Trophoblast cell (in vitro differentiated cells and primary cell): ENCODE measurements around the gene STRIP1.

ENCODE experiments used
- DNase-seq, 2 donors: peaks; one replicate each; pipeline ENCODE4 v3.0.0-alpha.2; 2016
- H2AFZ ChIP-seq: 2 replicates; pipeline ENCODE4 v1.6.1; 2013; ENCODE audit warnings: low read length, moderate library complexity, mild to moderate bottlenecking; ENCODE audit not compliant: insufficient read depth, poor library complexity
- H2AK5ac ChIP-seq: 2 replicates; pipeline ENCODE4 v1.6.1; 2013; ENCODE audit warnings: mild to moderate bottlenecking, low read length
- H2BK120ac ChIP-seq: 2 replicates; pipeline ENCODE4 v1.6.1; 2013; ENCODE audit warnings: low read length, mild to moderate bottlenecking, moderate library complexity; ENCODE audit not compliant: insufficient read depth, poor library complexity
- H2BK12ac ChIP-seq: 2 replicates; pipeline ENCODE4 v1.6.1; 2013; ENCODE audit warnings: mild to moderate bottlenecking, low read length, moderate library complexity
- H2BK5ac ChIP-seq: 2 replicates; pipeline ENCODE4 v1.6.1; 2013; ENCODE audit warnings: low read length, low read depth, moderate library complexity, mild to moderate bottlenecking; ENCODE audit not compliant: poor library complexity
- H3K14ac ChIP-seq: 2 replicates; pipeline ENCODE4 v1.6.1; 2013; ENCODE audit warnings: mild to moderate bottlenecking, low read length
- H3K18ac ChIP-seq: 2 replicates; pipeline ENCODE4 v1.6.1; 2013; ENCODE audit warnings: mild to moderate bottlenecking, low read length
- H3K23ac ChIP-seq: 2 replicates; pipeline ENCODE4 v1.6.1; 2013; ENCODE audit warnings: low read length
- H3K27ac ChIP-seq: 2 replicates; pipeline ENCODE4 v1.5.1; 2013; ENCODE audit warnings: low read depth, mild to moderate bottlenecking, inconsistent platforms, low read length, moderate library complexity
- H3K27me3 ChIP-seq: 2 replicates; pipeline ENCODE4 v1.6.1; 2013; ENCODE audit warnings: inconsistent platforms, mild to moderate bottlenecking, low read length, moderate library complexity; ENCODE audit not compliant: insufficient read depth
- H3K36me3 ChIP-seq, 2 experiments: 1 replicate in 1 of 2; 2 replicates in 1 of 2; pipeline ENCODE4 v1.6.1; 2013; ENCODE audit warnings: low read length in 2 of 2, mild to moderate bottlenecking in 2 of 2, moderate library complexity in 1 of 2; ENCODE audit not compliant: insufficient read depth in 2 of 2, control insufficient read depth in 1 of 2
- H3K4ac ChIP-seq: 2 replicates; pipeline ENCODE4 v1.6.1; 2013; ENCODE audit warnings: low read depth, mild to moderate bottlenecking, low read length, moderate library complexity
- H3K4me1 ChIP-seq, 2 experiments: 1 replicate in 1 of 2; 2 replicates in 1 of 2; pipeline ENCODE4 v1.6.1; 2013; ENCODE audit warnings: low read length in 2 of 2, mild to moderate bottlenecking in 2 of 2, moderate library complexity in 1 of 2; ENCODE audit not compliant: insufficient read depth in 2 of 2, control insufficient read depth in 1 of 2
- H3K4me2 ChIP-seq: 2 replicates; pipeline ENCODE4 v1.6.1; 2013; ENCODE audit warnings: inconsistent platforms, mild to moderate bottlenecking, low read length, moderate library complexity
- H3K4me3 ChIP-seq: 2 replicates; pipeline ENCODE4 v1.5.1; 2013; ENCODE audit warnings: mild to moderate bottlenecking, low read depth, low read length, inconsistent platforms
- H3K79me1 ChIP-seq: one replicate; pipeline ENCODE4 v1.6.1; 2013; ENCODE audit warnings: low read length
- H3K79me2 ChIP-seq: 2 replicates; pipeline ENCODE4 v1.6.1; 2013; ENCODE audit warnings: low read length, mild to moderate bottlenecking; ENCODE audit not compliant: control insufficient read depth, insufficient read depth, poor library complexity
- H3K9ac ChIP-seq: 2 replicates; pipeline ENCODE4 v1.6.1; 2013; ENCODE audit warnings: mild to moderate bottlenecking, low read length
- H3K9me3 ChIP-seq: 2 replicates; pipeline ENCODE4 v1.6.1; 2013; ENCODE audit warnings: low read depth, mild to moderate bottlenecking, control low read depth, inconsistent platforms, low read length; ENCODE audit not compliant: insufficient read depth
- H4K12ac ChIP-seq: 2 replicates; pipeline ENCODE4 v1.6.1; 2013; ENCODE audit warnings: low read depth, mild to moderate bottlenecking, low read length, moderate library complexity
- H4K8ac ChIP-seq: 2 replicates; pipeline ENCODE4 v1.6.1; 2013; ENCODE audit warnings: low read depth, mild to moderate bottlenecking, low read length, moderate library complexity
- H4K91ac ChIP-seq: one replicate; pipeline ENCODE4 v1.6.1; 2013; ENCODE audit warnings: low read depth, mild to moderate bottlenecking, low read length, moderate library complexity
- WGBS: extraction: QIAGEN DNeasy Blood & Tissue Kit; methylation state at CpG from one replicate; pipeline ENCODE4 v1.1.7; 2013; ENCODE audit warnings: missing lambda C conversion rate; ENCODE audit not compliant: insufficient read length, insufficient coverage; ENCODE audit errors: extremely low coverage; 5-methylcytosine and 5-hydroxymethylcytosine counted together

STRIP1 gene

DNA sequence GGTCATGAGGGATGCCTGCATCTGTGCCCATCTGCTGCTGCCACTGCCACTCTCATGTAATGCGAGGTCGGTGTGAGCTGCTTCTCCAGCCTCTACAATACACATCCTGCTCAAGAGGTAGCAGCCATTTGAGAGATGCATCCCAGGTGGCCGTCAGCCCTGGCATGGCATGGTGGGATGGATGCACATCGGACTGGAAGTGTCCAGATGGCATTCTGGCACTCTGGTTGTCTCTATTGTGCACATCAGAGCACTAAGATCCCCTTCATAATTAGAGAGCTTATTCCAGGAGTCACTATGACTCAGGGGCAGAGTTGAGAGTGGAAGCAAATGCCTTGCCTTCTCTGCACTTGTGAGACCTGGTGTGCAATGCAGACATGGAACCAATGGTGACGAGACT, 3.8 kb downstream of the STRIP1 start:
- Histone ChIP-seq H4K12ac (no peak overlapping the region), H3K4ac (no peak overlapping the region), H3K79me2 (peaks cover 5% of the 10 kb centered on the region), H4K8ac (no peak overlapping the region), H3K4me2 (no peak overlapping the region), H3K27ac (no peak overlapping the region), H3K9me3 (no peaks in the 10 kb centered on the region), H3K14ac (no peak overlapping the region), H3K27me3 (no peaks in the 10 kb centered on the region), H3K4me1 (no peaks in the 10 kb centered on the region), H2AFZ (no peak overlapping the region), H3K9ac (no peak overlapping the region), H3K79me1 (peaks cover 9% of the 10 kb centered on the region), H2BK5ac (no peak overlapping the region), H2BK120ac (no peak overlapping the region), H2AK5ac (no peak overlapping the region), H2BK12ac (no peak overlapping the region), H3K18ac (no peak overlapping the region), H4K91ac (no peak overlapping the region), H3K4me3 (no peak overlapping the region), H3K36me3 (peaks cover 44 to 51% of the 10 kb centered on the region in 2 experiments), H3K23ac (no peak overlapping the region)
- no CpG with 5 or more reads among the region's 5 CpGs for WGBS
- no peak for DNase-seq

DNA sequence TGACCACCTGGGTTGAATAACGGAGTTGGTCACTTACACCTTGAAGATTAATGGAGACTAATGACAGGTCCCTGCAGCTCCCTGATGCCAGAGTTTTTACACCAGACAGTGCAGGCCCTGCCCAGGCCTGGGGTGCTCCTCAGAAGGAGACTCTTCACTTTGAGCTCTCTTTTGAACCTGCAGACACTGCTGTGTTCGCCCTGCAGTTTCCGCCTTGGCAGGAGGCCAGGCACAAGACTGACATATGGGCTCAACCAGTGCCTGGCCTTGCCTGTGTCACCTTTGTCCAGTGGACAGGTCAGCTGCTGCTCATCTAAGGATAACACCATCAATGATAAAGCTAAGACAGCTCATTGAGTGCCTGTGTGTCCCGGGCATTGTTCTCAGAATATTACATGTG, 5.2 kb downstream of the STRIP1 start:
- H2AFZ ChIP-seq, result no peak overlapping the region
- H4K8ac ChIP-seq, result no peak overlapping the region
- no peak overlapping the region for H2AK5ac ChIP-seq
- H3K4ac ChIP-seq, result no peak overlapping the region
- no peak overlapping the region for H3K4me2 ChIP-seq
- H3K79me1 ChIP-seq, result peaks cover 7% of the 10 kb centered on the region
- H3K4me1 ChIP-seq, result no peaks in the 10 kb centered on the region
- peaks cover 51 to 58% of the 10 kb centered on the region in 2 experiments for H3K36me3 ChIP-seq
- H4K91ac ChIP-seq, result no peak overlapping the region
- H3K79me2 ChIP-seq, result peaks cover 4% of the 10 kb centered on the region
- DNase-seq, result no peak
- no peaks in the 10 kb centered on the region for H3K9me3 ChIP-seq
- H2BK12ac ChIP-seq, result no peak overlapping the region
- H3K9ac ChIP-seq, result no peak overlapping the region
- H3K27ac ChIP-seq, result no peak overlapping the region
- WGBS, result no CpG with 5 or more reads among the region's 4 CpGs
- no peak overlapping the region for H2BK120ac ChIP-seq
- H3K27me3 ChIP-seq, result no peaks in the 10 kb centered on the region
- no peak overlapping the region for H2BK5ac ChIP-seq
- H3K4me3 ChIP-seq, result no peak overlapping the region
- H3K23ac ChIP-seq, result no peak overlapping the region
- H4K12ac ChIP-seq, result no peak overlapping the region
- no peak overlapping the region for H3K14ac ChIP-seq
- no peak overlapping the region for H3K18ac ChIP-seq

DNA sequence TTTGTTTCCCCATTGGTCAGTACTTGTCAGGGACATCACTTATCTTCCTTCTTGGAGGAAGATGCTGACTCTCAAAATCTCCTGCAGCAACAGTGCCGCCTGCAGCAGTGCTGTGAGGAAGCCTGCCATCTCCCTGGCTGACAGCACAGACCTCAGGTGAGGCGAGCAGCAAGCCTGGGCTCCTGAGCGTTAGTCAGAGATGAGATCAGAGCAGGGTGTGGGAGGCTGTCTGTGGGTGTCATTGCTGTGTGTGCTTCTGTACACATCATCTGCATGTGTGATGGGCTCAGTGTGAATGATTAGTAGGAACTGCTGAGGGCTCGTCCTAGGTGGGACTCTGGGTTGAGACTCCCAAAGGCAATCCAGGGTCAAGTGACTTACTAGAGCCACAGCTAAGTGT, 6.1 kb downstream of the STRIP1 start:
- Histone ChIP-seq H3K27me3 (no peaks in the 10 kb centered on the region), H3K4ac (no peak overlapping the region), H3K4me1 (no peaks in the 10 kb centered on the region), H3K79me1 (no peaks in the 10 kb centered on the region), H3K18ac (no peak overlapping the region), H3K4me3 (no peak overlapping the region), H3K27ac (no peak overlapping the region), H3K79me2 (no peaks in the 10 kb centered on the region), H2BK5ac (no peak overlapping the region), H4K91ac (no peak overlapping the region), H4K8ac (no peak overlapping the region), H3K4me2 (no peak overlapping the region), H3K14ac (no peak overlapping the region), H3K36me3 (peaks cover 55 to 67% of the 10 kb centered on the region in 2 experiments), H2AK5ac (no peak overlapping the region), H3K23ac (no peak overlapping the region), H2BK120ac (no peak overlapping the region), H4K12ac (no peak overlapping the region), H3K9ac (no peak overlapping the region), H3K9me3 (no peaks in the 10 kb centered on the region), H2AFZ (no peak overlapping the region), H2BK12ac (no peak overlapping the region)
- DNase-seq, result no peak
- no CpG with 5 or more reads among the region's 4 CpGs for whole genome bisulfite sequencing

DNA sequence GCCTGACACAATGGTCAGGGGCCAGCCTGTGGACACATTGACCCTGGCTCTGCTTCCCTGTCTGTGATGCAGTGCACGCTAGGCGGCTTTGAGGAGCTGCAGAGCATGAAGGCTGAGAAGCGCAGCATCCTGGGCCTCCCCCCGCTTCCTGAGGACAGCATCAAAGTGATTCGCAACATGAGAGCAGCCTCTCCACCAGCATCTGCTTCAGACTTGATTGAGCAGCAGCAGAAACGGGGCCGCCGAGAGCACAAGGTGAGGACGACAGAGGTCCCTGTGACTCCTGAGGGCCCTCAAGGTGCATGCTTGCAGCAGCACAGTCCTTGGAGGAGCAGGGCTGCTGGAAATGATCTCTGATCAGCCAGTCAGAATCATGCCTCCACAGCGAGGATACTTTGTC, 8.6 kb downstream of the STRIP1 start:
- Histone ChIP-seq H2BK120ac (no peak overlapping the region), H3K23ac (no peak overlapping the region), H4K91ac (no peak overlapping the region), H3K27me3 (no peaks in the 10 kb centered on the region), H2AK5ac (no peak overlapping the region), H3K14ac (no peak overlapping the region), H3K4me3 (no peak overlapping the region), H4K12ac (no peak overlapping the region), H3K4ac (no peak overlapping the region), H3K18ac (no peak overlapping the region), H3K4me1 (no peaks in the 10 kb centered on the region), H3K27ac (no peak overlapping the region), H3K9ac (no peak overlapping the region), H2BK12ac (no peak overlapping the region), H3K79me2 (no peaks in the 10 kb centered on the region), H2BK5ac (no peak overlapping the region), H3K79me1 (no peaks in the 10 kb centered on the region), H3K9me3 (no peaks in the 10 kb centered on the region), H3K4me2 (no peak overlapping the region), H2AFZ (no peak overlapping the region), H4K8ac (no peak overlapping the region), H3K36me3 (peaks cover 68 to 81% of the 10 kb centered on the region in 2 experiments)
- no CpG with 5 or more reads among the region's 10 CpGs for WGBS
- no peak for DNase-seq
